SU-DHL-6 (cell line): Measurements from ENCODE around the gene LRWD1.

ENCODE experiments used
- H2AFZ ChIP-seq: fragments of 200-600 bp; sonication (generic); 2 replicates; pipeline ENCODE4 v1.6.1; 2014; ENCODE audit warnings: low read depth, mild to moderate bottlenecking, moderate library complexity, mixed read lengths, antibody characterized with exemption, low read length; ENCODE audit not compliant: severe bottlenecking
- H3F3A ChIP-seq: fragments of 200-600 bp; shearing (Covaris generic); 2 replicates; pipeline ENCODE4 v1.6.0; 2016; ENCODE audit warnings: antibody characterized with exemption, mild to moderate bottlenecking; ENCODE audit not compliant: insufficient read depth
- H3K27ac ChIP-seq: fragments of 200-600 bp; sonication (generic); 2 replicates; pipeline ENCODE4 v1.5.1; 2016; ENCODE audit warnings: low read depth, mild to moderate bottlenecking, low read length, moderate library complexity, mixed read lengths
- H3K27me3 ChIP-seq: fragments of 200-600 bp; sonication (generic), shearing (Covaris generic); 2 replicates; pipeline ENCODE4 v1.6.0; 2014; ENCODE audit warnings: mild to moderate bottlenecking, low read length
- H3K36me3 ChIP-seq: fragments of 200-600 bp; sonication (generic); 2 replicates; pipeline ENCODE4 v1.6.1; 2014; ENCODE audit warnings: mild to moderate bottlenecking, low read length, mixed read lengths
- H3K4me2 ChIP-seq: fragments of 300-600, 200-600 bp; shearing (Covaris generic), sonication (generic); 2 replicates; pipeline ENCODE4 v1.6.0; 2014; ENCODE audit warnings: low read length, low read depth, mild to moderate bottlenecking; ENCODE audit not compliant: poor library complexity, severe bottlenecking
- H3K4me3 ChIP-seq: fragments of 200-600 bp; sonication (generic); 2 replicates; pipeline ENCODE4 v1.5.1; 2014; ENCODE audit warnings: antibody characterized with exemption, low read length, mild to moderate bottlenecking, mixed read lengths; ENCODE audit not compliant: insufficient read depth, poor library complexity, severe bottlenecking
- H3K79me2 ChIP-seq: fragments of 200-600 bp; sonication (generic); 2 replicates; pipeline ENCODE4 v1.6.1; 2014; ENCODE audit warnings: mild to moderate bottlenecking, low read length, moderate library complexity; ENCODE audit not compliant: insufficient read depth
- H3K9ac ChIP-seq: fragments of 200-600 bp; sonication (generic); 2 replicates; pipeline ENCODE4 v1.7.0; 2014; ENCODE audit warnings: mild to moderate bottlenecking, low read length
- H3K9me2 ChIP-seq: fragments of 200-600 bp; sonication (generic); replicated peaks from 2 replicates; pipeline ENCODE4 v1.6.1; 2014; ENCODE audit warnings: low read length; ENCODE audit not compliant: insufficient read depth
- H3K9me3 ChIP-seq: fragments of 200-600 bp; sonication (generic); 2 replicates; pipeline ENCODE4 v1.6.1; 2014; ENCODE audit warnings: low read length, mixed read lengths; ENCODE audit not compliant: insufficient read depth
- H4K20me1 ChIP-seq: fragments of 200-600 bp; sonication (generic); 2 replicates; pipeline ENCODE4 v1.6.1; 2014; ENCODE audit warnings: low read depth, mild to moderate bottlenecking, antibody characterized with exemption, low read length, moderate library complexity, mixed read lengths
- CTCF ChIP-seq: fragments of 200-600 bp; sonication (generic); IDR thresholded peaks from one replicate; pipeline ENCODE4 v1.5.1; 2017; ENCODE audit warnings: antibody characterized with exemption, mild to moderate bottlenecking, low read length, moderate library complexity; ENCODE audit not compliant: insufficient read depth, poor library complexity, severe bottlenecking
- EZH2phosphoT487 ChIP-seq: fragments of 200-600 bp; sonication (generic), shearing (Covaris generic); conservative IDR thresholded peaks from 2 replicates; pipeline ENCODE4 v1.6.1; 2018; ENCODE audit warnings: mild to moderate bottlenecking, antibody characterized with exemption, low read length, moderate library complexity, mixed read lengths

The LRWD1 gene

GRCh38 chr7:102468478-102469350, 3.9 kb downstream of the LRWD1 start:
- peaks cover 17% of the 10 kb centered on the region; the same call in 1 of the 2 replicates for H3F3A ChIP-seq
- no peaks in the 10 kb centered on the region for H3K9me2 ChIP-seq
- no peaks in the 10 kb centered on the region; the same call in 1 of the 2 replicates for H4K20me1 ChIP-seq
- peaks cover 18% of the 10 kb centered on the region for H3K79me2 ChIP-seq
- H3K4me2 ChIP-seq = no peak overlapping the region
- H3K27ac ChIP-seq = no peak overlapping the region
- no peak overlapping the region for H3K9ac ChIP-seq
- TF ChIP-seq EZH2phosphoT487 = no peak
- no peak for TF ChIP-seq CTCF
- no peak overlapping the region for H2AFZ ChIP-seq
- no peaks in the 10 kb centered on the region for H3K36me3 ChIP-seq
- H3K27me3 ChIP-seq = no peaks in the 10 kb centered on the region
- H3K4me3 ChIP-seq = no peak overlapping the region
- H3K9me3 ChIP-seq = no peaks in the 10 kb centered on the region

GRCh38 chr7:102469351-102469971, 4.7 kb downstream of the LRWD1 start:
- Histone ChIP-seq H3K4me2 (no peak overlapping the region), H3K9ac (no peak overlapping the region), H3K27ac (no peak overlapping the region), H3K79me2 (peaks cover 11% of the 10 kb centered on the region; the same call in 1 of the 2 replicates), H3K4me3 (no peak overlapping the region), H2AFZ (no peak overlapping the region), H3F3A (peaks cover 17% of the 10 kb centered on the region; the same call in 1 of the 2 replicates), H3K9me2 (no peaks in the 10 kb centered on the region), H3K36me3 (no peaks in the 10 kb centered on the region), H3K9me3 (no peaks in the 10 kb centered on the region), H4K20me1 (no peaks in the 10 kb centered on the region; the same call in 1 of the 2 replicates), H3K27me3 (no peaks in the 10 kb centered on the region)
- TF ChIP-seq CTCF (no peak), EZH2phosphoT487 (no peak)

GRCh38 chr7:102469972-102470825, 5.4 kb downstream of the LRWD1 start:
- no peaks in the 10 kb centered on the region; the same call in 1 of the 2 replicates for H4K20me1 ChIP-seq
- no peak overlapping the region for H2AFZ ChIP-seq
- TF ChIP-seq CTCF (no peak), EZH2phosphoT487 (no peak)
- no peaks in the 10 kb centered on the region for H3K9me3 ChIP-seq
- no peak overlapping the region for H3K9ac ChIP-seq
- no peaks in the 10 kb centered on the region for H3K27me3 ChIP-seq
- no peak overlapping the region for H3K4me3 ChIP-seq
- H3F3A ChIP-seq = peaks cover 17% of the 10 kb centered on the region; the same call in 1 of the 2 replicates
- H3K27ac ChIP-seq = no peak overlapping the region
- no peaks in the 10 kb centered on the region for H3K36me3 ChIP-seq
- H3K79me2 ChIP-seq = peaks cover 8% of the 10 kb centered on the region; the same call in 1 of the 2 replicates
- H3K9me2 ChIP-seq = no peaks in the 10 kb centered on the region
- no peak overlapping the region for H3K4me2 ChIP-seq
